T-helper 2 cell (primary cell): ENCODE results near the gene ZNF709.
"Not testable (repeated sequence)": the region's sequence is repeated elsewhere in the genome, so short reads cannot be mapped to it uniquely, and the experiment has no call there.

Source experiments
- DNase-seq, 5 experiments: peaks; one replicate each; pipeline versions ENCODE4 v3.0.0 to v3.0.0-alpha.2; 2012 to 2022
- total RNA-seq, 2 donors: gene quantifications; one replicate each; lab custom pipeline; 2026; lab: John Stamatoyannopoulos, UW

The ZNF709 gene
- total RNA-seq = 0.62 to 0.67 reads per million in 2 donors

DNA sequence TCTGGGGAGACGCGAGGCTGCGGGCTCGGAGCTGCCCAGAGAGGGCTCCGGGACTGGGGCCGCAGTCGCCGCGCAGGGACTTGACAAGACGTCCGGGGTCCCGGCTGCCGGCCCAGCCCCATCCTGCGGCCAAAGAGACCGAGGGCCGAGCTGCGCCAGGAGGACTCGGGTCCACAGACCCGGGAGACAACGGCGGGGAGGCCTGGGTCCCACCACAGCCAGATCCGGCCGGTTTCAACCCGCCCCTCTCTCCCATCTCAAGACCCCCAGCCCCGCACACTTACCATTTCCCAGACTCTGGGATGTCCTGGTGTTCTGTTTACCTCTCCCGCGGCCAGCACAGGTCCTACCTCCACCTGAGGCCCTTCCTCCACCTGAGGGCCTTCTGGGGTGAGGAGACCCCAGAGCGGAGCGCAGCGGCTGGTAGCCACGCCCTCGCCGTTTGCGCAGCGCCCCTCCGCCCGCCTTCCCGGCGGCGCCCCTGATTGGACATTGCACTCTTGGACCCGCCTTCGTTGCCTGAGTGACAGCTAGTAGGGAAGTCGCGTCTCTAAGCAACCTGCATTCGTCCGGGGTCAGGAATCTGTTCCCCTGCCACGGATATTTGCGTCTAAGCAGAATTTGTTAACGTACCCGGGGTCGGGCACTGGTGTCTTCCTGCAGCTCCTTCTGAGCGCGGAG, at the start of gene ZNF709:
TSS of gene ZNF709 (minus strand) at position 446 of the 681 bp plus-strand sequence. CDS start at position 287, 159 bp downstream.
- DNase-seq = peak; percentile 67 to 88 (median 82)

DNA sequence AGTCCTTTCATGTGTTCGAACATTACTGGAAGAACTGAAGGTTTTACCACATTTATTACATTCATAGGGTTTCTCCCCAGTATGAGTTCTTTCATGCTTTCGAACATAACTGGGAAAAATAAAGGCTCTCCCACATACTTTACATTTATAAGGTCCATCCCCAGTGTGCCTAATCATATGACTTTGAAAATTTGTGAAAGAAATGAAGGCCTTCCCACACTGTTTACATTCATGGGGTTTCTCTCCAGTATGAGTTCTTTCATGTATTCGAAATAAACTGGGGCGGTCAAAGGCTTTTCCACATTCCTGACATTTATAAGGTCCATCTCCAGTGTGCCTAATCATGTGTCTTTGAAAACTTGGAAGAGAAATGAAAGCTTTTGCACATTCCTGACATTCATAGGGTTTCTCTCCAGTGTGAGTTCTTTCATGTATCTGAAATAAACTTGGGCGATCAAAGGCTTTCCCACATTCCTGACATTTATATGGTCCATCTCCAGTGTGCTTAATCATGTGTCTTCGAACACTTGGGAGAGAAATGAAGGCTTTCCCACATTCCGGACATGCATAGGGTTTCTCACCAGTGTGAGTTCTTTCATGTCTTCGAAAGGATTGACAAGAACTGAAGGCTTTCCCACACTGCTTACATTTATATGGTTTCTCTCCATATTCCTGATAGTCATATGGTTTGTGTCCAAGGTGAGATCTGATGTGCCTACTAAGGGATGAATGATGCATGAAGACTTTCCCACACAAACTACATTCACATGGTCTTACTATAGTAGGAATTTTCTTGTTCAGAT, 42.6 kb upstream of the ZNF709 start:
- peak in 1 of 5 experiments; percentile 54 for DNase-seq

DNA sequence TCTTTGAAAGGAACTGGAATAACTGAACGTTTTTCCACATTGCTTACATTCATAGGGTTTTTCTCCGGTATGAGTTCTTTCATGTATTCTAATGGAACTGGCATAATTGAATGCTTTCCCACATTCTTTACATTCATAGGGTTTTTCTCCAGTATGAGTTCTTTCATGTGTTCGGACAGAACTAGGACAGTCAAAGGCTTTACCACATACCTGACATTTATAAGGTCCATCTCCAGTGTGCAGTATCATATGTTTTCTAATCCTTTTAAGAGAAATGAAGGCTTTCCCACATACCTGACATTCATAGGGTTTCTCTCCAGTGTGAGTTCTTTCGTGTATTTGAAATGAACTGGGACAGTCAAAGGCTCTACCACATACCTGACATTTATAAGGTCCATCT, 41.9 kb upstream of the ZNF709 start:
- DNase-seq = no peak

DNA sequence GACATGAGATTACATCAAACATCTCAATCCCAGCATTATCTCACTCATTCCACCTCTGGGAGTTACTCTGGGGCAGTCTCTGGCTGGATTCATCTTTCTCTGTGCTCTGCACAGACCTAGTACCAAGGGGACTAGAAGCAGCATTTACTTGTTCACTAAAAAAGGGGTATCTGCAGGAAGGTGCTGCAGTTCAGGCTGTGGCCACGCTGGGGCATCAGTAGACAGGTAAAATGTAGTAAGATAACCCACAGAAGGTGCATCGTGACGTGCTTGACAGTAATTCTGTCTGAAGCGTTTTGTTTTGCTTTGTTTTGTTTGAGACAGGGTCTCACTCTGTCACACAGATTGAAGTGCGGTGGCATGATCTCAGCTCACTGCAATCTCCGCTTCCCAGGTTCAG, 37.4 kb upstream of the ZNF709 start:
- peak in 1 of 5 experiments; percentile 22 for DNase-seq

DNA sequence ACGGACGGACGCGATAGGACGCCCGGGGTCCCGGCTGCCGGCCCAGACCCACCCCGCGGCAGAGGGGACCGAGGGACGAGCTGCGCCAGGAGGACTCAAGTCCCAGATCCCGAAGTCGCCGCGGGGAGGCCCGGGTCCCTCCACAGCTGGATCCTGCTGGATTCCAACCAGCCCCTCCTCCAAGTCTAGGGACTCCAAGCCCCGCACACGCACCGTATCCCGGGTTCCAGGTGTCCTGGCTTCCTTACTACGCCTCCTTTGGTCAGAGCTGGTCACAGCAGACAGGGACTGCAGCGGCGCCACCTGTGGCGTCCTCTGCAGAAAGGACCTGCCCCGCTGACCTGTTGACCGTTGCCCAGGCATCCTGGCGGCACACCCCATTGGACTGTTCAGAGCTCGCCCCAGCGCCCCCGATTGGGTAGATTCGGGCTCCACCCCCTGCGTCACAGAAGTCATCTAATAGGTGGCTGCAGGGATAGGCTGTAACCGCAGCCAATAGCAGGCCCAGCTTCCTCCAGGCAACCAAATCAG, 29.0 kb upstream of the ZNF709 start:
- no peak for DNase-seq

DNA sequence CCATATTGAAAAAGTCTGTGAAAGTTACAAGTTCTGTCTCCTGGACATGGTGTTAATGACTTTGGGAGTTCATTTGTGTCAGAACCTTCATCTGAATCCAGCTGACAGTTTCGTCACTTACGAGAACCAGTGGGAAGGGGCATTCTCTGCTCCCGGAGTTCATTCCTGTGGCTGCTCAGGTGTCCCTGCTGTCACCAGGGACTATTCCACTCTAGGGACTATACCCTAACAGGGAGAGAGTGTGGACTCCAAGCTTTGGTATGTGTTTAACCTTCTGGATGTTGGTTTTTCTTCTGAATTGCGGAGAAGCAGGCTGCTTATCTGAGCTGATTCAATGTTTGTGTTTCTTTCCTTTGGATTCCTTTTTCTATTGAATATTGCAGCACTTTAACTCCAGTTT, 12.4 kb upstream of the ZNF709 start:
- no peak for DNase-seq

DNA sequence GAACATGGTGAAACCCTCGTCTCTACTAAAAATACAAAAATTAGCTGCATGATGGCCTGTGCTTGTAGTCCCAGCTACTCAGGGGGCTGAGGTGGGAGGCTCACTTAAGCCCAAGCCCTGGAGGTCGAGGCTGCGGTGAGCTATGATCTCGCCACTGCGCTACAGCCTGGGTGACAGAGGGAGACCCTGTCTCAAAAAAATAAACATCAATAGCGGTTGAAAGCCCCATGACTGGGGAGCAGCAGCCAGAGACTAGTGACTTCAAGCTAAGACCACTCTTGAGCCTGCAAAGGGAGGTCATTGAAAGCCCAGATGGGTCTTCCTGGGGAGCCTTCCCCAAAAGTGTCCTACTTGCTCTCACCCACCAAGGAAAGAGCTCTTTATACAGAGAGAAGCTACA, 11.9 kb upstream of the ZNF709 start:
- no peak for DNase-seq

DNA sequence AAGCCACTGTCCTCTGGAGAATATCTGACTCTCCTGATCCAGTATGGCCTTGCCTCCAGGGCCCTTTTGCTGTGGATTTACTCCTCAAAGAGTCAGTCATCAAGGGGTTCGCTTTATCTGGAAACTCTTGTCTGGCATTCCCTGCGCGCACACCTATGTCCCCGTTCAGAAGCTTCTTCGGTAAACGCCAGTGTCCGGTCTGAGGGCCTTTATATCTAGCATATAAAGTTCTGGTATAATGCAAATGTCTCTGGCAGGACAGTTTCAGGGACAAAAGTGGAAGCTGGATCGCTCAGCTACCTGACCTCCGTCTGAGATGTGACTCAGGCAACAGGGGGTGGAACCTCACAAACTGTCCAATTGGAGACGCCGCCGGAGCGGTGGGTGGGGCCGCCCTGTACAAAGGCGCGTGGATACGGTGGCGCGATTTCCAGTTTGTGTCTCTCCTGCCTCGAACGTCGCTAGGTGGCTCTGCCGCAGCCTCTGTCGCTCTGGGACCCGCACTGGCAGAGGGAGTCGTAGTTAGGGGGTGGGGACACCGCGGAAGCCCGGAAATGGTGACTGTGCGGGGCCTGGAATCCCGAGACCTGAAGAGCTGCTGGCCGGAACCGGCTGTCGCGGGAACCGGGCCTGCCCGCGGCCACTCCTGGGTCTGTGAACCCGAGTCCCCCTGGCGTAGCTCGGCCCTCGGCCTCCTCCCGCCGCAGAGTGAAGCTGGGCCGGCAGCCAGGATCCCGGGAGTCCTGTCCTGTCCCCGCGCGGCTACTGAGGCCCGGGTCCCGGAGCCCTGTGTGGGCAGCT, 10.6 kb upstream of the ZNF709 start:
- peak; percentile 67 to 91 (median 85) for DNase-seq

DNA sequence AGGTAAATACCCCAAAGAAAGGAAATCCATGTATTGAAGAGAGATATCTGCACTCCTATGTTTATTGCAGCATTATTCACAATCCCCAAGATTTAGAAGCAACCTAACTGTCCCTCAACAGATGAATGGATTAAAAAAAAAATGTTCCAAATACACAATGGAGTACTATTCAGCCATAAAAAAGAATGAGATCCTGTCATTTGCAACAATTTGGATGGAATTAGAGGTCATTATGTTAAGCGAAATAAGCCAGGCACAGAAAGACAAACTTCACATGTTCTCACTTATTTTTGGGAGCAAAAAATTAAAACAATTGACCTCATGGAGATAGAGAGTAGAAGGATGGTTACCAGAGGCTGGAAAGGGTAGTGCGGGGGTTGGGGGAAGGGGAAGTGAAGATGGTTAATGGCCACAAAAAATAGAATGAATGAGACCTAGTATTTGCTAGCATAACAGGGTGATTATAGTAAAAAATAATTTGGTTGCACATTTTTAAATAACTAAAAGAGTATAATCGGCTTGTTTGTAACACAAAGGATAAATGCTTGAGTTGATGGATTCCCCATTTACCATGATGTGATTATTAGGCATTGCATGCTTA, 9.7 kb upstream of the ZNF709 start:
- no peak for DNase-seq

DNA sequence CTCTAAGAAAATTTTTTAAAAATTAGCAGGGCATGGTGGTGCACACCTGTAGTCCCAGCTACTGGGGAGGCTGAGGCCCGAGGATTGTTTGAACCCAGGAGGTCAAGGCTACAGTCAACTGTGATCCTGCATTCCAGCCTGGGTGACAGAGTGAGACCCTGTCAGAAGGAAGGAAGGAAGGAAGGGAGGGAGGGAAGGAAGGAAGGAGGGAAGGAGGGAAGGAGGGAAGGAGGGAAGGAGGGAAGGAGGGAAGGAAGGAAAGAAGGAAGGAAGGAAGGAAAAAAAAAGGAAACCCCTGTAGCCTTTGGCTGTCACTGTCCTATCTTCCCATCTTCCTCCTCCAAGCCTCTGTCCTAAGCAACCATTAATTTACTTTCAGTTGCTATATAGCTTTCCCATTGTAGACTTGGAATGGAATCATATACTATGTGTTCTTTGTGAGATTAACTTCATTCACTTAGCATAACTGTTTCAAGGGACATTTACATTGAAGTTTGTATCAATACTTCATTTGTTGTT, 1.7 kb upstream of the ZNF709 start:
- DNase-seq = not testable (repeated sequence)

DNA sequence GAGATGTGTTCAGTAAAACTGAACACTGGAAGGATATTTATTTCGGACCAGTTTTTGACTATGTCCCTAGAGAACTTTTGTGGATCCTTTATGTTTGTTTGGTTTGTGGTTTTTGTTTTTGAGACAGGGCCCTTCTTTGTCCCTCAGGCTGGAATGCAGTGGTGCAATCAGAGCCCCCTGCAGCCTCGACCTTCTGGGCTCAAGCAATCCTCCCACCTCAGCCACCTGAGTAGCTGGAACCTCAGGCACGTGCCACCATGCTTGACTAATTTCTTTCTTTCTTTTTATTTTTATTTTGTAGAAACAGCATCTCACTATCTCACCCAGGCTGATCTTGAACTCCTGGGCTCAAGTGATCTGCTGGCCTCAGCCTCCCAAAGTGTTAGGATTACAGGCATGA, 955 bp upstream of the ZNF709 start:
- DNase-seq = no peak

DNA sequence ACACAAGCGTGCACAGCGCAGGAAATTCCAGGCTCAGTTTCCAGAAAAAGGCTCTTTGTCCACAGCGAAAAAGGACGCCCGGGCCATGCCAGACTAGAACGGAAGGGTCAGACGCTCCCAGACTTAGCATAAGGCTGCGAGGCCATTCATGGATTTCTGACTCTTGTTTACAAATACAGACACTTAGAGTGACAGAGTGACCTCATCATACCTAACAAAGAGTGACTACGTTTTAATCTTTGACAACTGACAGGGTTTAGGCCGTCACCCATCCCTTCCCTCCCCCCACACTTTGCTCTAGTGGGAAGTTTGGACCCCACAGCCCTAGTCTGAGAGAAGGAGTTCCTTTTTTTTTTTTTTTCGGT, 418 bp upstream of the ZNF709 start:
- no peak for DNase-seq

DNA sequence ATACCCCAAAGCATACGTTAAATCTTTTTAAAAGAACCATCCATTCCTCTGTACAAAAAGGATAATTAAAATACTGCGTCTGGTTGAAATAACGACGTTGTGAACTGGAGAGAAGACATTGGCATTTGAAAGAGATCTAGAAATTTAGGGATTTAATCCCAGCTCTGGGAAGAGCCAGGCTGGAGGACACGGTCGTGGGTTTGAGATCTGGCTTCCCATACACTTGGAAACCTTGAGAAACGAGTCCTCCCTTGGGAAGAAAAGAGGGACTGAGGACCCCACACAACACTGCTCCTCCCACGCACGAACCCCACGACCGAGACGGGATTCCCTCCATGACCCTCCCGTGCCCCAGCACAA, 625 bp downstream of the ZNF709 start:
- DNase-seq = no peak

DNA sequence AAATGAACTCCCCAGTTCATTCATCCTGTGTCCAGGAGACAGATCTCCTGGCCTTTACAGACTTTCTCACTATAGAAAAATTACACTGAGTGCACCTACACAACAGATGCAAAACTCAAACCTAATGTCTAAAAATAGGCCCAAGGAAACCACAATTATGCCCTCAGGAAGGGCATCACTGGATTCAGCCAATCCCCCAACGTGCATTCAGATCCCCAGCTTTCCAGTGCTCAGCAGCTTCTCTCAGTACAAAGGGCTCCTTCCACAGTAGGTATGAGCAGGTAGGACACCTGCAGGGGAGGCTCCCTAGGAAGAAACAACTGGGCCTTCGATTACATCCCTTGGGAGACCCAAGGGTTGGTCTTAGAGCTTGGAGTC, 2.1 kb downstream of the ZNF709 start:
- DNase-seq = no peak

DNA sequence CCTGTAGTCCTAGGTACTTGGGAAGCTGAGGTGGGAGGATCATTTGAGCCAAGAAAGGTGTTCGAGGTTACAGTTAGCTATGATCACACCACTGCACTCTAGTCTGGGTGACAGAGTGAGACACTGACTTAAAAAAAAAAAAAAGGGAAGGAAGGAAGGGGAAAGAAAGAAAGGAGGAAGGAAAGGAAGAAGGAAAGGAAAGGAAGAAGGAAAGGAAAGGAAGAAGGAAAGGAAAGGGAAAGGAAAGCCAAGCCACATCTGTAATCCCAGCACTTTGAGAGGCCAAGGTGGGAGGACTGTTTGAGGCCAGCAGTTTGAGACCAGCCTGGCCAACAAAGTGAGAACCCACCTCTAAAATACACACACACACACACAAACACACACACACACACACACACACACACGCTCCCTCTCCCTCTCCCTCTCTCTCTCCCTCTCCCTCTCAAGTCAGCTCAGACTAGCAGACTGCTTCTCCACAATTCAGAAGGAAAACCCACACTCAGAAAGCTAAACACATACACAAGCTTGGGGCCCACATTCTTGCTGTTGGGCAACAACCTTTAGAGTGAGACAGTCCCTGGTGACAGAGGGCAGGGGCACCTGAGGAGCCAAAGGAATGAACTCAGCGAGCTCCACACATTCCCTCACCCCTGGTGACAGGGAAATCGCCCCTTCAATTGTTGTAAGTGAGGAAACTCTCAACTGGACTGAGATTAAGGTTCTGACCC, 2.7 kb downstream of the ZNF709 start:
- no peak for DNase-seq

DNA sequence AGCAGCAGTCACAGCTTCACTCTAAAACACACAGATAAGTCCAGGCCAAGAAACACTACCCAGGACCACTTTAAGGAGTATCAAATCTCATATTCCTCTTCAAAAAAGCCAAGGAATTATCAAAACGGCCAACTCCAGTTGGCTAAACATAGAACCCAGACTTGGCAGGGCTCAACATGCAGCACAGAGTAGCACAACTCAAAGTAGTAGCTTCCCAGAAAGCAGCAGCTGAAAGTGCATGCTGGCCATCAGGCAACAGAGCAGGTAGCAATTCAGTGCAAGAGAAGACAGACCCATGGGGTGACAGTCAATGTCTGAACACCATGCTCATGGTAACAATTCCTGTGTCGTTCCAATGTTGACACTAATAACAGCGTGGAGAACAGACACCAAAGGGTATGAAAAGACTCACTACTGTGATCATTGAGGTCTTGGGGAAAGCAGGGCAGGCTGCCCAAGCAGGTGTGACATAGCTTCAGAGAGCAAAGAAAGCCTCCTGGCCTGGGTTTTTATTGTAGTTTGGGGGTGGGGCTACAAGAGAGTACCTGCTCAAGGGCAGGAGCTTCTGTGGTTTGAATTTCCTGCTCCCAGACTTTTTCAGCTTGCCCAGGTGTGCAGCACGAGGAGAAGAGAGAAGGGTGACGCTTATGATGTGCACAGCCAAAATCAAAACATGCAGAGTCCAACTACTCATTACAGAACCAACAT, 6.2 kb downstream of the ZNF709 start:
- DNase-seq = no peak

DNA sequence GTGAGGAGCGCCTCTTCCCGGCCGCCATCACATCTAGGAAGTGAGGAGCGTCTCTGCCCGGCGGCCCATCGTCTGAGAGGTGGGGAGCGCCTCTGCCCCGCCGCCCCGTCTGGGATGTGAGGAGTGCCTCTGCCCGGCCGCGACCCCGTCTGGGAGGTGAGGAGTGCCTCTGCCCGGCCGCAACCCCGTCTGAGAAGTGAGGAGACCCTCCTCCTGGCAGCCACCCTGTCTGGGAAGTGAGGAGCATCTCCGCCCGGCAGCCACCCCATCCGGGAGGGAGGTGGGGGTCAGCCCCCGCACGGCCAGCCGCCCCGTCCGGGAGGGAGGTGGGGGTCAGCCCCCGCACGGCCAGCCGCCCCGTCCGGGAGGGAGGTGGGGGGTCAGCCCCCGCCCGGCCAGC, 17.0 kb downstream of the ZNF709 start:
- not testable (repeated sequence) for DNase-seq

DNA sequence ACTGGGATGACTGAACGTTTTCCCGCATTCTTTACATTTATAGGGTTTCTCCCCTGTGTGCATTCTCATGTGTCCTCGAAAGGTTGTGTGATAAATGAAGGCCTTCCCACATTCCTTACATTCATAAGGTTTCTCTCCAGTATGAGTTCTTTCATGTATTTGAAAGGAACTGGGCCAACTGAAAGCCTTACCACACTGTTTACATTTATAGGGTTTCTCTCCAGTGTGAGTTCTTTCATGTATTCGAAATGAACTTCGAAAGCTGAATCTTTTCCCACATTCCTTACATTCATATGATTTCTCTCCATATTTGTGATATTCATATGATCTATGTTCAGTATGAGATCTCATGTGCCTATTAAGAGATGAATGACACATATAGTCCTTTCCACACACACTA, 19.4 kb downstream of the ZNF709 start:
- DNase-seq = no peak

DNA sequence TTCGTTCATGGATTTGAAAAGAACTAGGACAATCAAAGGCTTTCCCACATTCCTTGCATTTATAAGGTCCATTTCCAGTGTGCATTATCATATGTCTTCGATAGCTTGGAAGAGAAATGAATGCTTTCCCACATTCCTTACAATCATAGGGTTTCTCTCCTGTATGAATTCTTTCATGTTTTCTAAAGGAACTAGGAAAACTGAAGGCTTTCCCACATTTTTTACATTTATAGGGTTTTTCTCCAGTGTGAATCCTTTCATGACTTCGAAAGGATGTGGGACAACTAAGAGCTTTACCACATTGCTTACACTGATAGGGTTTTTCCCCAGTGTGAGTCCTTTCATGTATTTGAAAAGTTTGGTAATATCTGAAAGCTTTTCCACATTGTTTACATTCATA, 19.8 kb downstream of the ZNF709 start:
- no peak for DNase-seq

DNA sequence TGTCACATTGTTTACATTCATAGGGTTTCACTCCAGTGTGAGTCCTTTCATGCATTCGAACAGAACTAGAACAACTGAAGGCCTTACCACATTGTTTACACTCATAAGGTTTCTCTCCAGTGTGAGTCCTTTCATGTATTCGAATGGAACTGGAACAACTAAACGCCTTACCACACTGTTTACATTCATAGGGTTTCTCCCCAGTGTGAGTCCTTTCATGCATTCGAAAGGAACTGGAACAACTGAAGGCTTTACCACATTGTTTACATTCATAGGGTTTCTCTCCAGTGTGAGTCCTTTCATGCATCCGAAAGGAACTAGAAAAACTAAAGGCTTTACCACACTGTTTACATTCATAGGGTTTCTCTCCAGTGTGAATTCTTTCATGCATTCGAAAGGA, 20.5 kb downstream of the ZNF709 start:
- not testable (repeated sequence) for DNase-seq

DNA sequence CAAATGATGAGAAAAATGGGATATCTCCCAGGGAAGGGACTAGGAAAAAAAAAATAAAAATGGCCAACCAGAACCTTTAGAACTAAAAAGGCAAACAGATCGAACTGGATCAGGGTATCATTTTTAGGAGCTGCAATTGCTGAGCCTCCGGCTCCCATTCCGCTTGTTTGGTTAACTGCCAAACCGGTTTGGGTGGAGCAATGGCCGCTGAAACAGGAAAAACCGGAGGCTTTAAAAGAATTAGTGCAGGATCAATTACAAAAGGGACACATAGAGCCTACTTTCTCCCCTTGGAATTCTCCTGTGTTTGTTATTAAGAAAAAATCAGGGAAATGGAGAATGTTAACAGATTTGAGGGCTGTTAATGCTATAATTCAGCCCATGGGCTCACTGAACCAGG, 31.1 kb downstream of the ZNF709 start:
- DNase-seq = no peak
